Neural progenitor cell (in vitro differentiated cells): ENCODE data around the gene TRMT1. TPM values are rescaled to one million over a fixed set of nuclear protein-coding genes. Genes with fewer than 3 reads are reported as not detected.

Source experiments
- DNase-seq: peaks from one replicate; pipeline ENCODE4 v3.0.0-alpha.2; 2016; ENCODE audit warnings: low spot score
- H2AFZ ChIP-seq: fragments of 200-600 bp; sonication (generic); replicated peaks from 2 replicates; pipeline ENCODE4 v1.6.1; 2016; ENCODE audit warnings: antibody characterized with exemption
- H3F3A ChIP-seq: fragments of 200-600 bp; sonication (generic); 2 replicates; pipeline ENCODE4 v1.6.1; 2016; ENCODE audit warnings: antibody characterized with exemption, low read depth
- H3K27ac ChIP-seq: fragments of 200-600 bp; sonication (generic); 2 replicates; pipeline ENCODE4 v1.5.1; 2016; ENCODE audit warnings: mild to moderate bottlenecking
- H3K27me3 ChIP-seq: fragments of 200-600 bp; sonication (generic); 2 replicates; pipeline ENCODE4 v1.6.1; 2016; ENCODE audit warnings: mild to moderate bottlenecking, moderate library complexity
- H3K36me3 ChIP-seq: fragments of 200-600 bp; sonication (generic); 2 replicates; pipeline ENCODE4 v1.5.1; 2016
- H3K4me1 ChIP-seq: fragments of 200-600 bp; sonication (generic); 2 replicates; pipeline ENCODE4 v1.6.1; 2016; ENCODE audit warnings: mixed run types
- H3K4me2 ChIP-seq: fragments of 200-600 bp; sonication (generic); 2 replicates; pipeline ENCODE4 v1.6.1; 2016
- H3K4me3 ChIP-seq: fragments of 200-600 bp; sonication (generic); 2 replicates; pipeline ENCODE4 v1.5.1; 2016
- H3K79me2 ChIP-seq: fragments of 200-600 bp; sonication (generic); 2 replicates; pipeline ENCODE4 v1.6.1; 2016; ENCODE audit warnings: low read depth
- H3K9ac ChIP-seq: fragments of 200-600 bp; sonication (generic); 2 replicates; pipeline ENCODE4 v1.6.1; 2016
- H3K9me3 ChIP-seq: fragments of 200-600 bp; sonication (generic); 2 replicates; pipeline ENCODE4 v1.5.1; 2016; ENCODE audit warnings: low read depth
- H4K20me1 ChIP-seq: fragments of 200-600 bp; sonication (generic); 2 replicates; pipeline ENCODE4 v1.6.1; 2016; ENCODE audit warnings: low read depth
- H3K27ac Mint-ChIP-seq: 3 replicates; pipeline ENCODE4 v1.8.0; 2021; ENCODE audit warnings: mixed read lengths
- H3K27me3 Mint-ChIP-seq: 2 replicates; pipeline ENCODE4 v1.8.0; 2022; ENCODE audit warnings: low read depth, mild to moderate bottlenecking, inconsistent platforms, moderate library complexity, mixed read lengths; ENCODE audit not compliant: insufficient read depth
- H3K36me3 Mint-ChIP-seq: 3 replicates; pipeline ENCODE4 v1.8.0; 2021; ENCODE audit warnings: mixed read lengths
- H3K4me1 Mint-ChIP-seq: 3 replicates; pipeline ENCODE4 v1.8.0; 2021; ENCODE audit warnings: mixed read lengths
- H3K4me3 Mint-ChIP-seq: 3 replicates; pipeline ENCODE4 v1.8.0; 2021; ENCODE audit warnings: mild to moderate bottlenecking, moderate library complexity, mixed read lengths
- H3K9me3 Mint-ChIP-seq: 3 replicates; pipeline ENCODE4 v1.8.0; 2020; ENCODE audit warnings: mixed read lengths
- EZH2 ChIP-seq: fragments of 200-600 bp; sonication (generic); IDR thresholded peaks from 2 replicates; pipeline ENCODE4 v1.6.1; 2017; ENCODE audit warnings: antibody characterized with exemption, mild to moderate bottlenecking, moderate library complexity
- EZH2phosphoT487 ChIP-seq: fragments of 200-600 bp; sonication (generic); IDR thresholded peaks from 2 replicates; pipeline ENCODE4 v1.6.1; 2017; ENCODE audit warnings: antibody characterized with exemption
- total RNA-seq: library from RNA; depleted of rRNA; stranded (reverse); fragments of >200 nt; gene quantifications from 2 replicates; pipeline ENCODE4 v1.2.3, GENCODE V29; 2015; ENCODE audit warnings: low replicate concordance
- TF ChIP-seq, protein P1 (sequence below): fragments of 200-600 bp; sonication (generic); IDR thresholded peaks from 2 replicates; pipeline ENCODE4 v1.5.1; 2017; ENCODE audit warnings: antibody characterized with exemption, mild to moderate bottlenecking

The TRMT1 gene
- total RNA-seq, 1 donor from 2014 or later = 30.2 TPM

DNA sequence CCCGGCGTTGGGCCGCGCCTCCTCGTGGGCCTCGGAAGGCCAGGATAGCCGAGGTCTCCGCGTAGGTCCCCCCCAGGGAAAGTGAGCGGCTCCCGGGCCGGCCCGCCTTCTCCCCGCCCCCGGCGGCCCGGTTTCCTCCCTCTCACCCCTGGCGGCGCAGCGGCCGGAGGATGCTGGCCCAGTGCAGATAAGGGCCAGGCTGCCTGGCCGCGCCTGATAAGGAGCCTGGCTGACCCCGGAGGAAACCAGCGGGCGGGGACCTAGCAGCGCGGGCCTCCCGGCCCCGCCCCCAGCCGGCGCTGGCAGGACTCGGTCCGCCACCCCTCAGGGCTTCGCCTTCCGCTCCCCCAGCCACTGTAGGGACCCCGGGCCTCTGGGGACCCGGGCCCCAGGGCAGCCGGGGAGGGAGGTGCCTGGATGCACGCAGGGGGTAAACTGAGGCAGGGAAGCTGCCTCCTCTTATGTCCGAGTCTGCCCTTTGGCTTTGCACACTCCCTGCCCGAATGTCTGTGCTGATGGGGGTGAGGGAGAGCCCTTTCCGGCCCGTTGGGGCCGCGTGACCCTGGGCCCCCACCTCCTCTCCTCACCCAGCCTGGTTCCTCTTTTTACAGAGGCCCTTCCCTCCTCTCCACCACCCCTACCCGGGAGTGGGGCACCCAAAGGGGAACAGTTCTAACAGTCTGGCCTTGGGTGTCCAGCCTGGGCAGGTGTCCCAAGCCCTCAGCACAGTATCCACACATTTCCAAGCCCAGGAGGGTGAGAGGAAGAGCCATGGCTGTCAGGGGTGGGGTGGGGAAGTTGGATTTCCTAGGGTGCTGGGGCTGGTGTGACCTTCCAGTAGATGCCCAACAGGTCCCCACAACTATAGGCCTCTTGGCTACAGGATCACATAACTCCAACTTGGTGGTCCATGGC lies 13.6 kb downstream of the TRMT1 start, which contains the start of gene LYL1:
TSS of gene LYL1 (minus strand) at position 193 of the 915 bp plus-strand sequence. CDS start 1,687 bp downstream, outside the sequence.
- H3K36me3 ChIP-seq = no peaks in the 10 kb centered on the region
- no peaks in the 10 kb centered on the region for H3K9me3 ChIP-seq
- peak; percentile 83 for DNase-seq
- H3K27ac Mint-ChIP-seq = no peak within 1 kb of the TSS
- H3K27me3 Mint-ChIP-seq = peaks cover 32% of the 10 kb centered on the region
- TF ChIP-seq EZH2phosphoT487 = peak; percentile 20
- peak; percentile 54 for TF ChIP-seq EZH2
- TF ChIP-seq, protein P1, sequence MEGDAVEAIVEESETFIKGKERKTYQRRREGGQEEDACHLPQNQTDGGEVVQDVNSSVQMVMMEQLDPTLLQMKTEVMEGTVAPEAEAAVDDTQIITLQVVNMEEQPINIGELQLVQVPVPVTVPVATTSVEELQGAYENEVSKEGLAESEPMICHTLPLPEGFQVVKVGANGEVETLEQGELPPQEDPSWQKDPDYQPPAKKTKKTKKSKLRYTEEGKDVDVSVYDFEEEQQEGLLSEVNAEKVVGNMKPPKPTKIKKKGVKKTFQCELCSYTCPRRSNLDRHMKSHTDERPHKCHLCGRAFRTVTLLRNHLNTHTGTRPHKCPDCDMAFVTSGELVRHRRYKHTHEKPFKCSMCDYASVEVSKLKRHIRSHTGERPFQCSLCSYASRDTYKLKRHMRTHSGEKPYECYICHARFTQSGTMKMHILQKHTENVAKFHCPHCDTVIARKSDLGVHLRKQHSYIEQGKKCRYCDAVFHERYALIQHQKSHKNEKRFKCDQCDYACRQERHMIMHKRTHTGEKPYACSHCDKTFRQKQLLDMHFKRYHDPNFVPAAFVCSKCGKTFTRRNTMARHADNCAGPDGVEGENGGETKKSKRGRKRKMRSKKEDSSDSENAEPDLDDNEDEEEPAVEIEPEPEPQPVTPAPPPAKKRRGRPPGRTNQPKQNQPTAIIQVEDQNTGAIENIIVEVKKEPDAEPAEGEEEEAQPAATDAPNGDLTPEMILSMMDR = no peak
- H3K27me3 ChIP-seq = peaks cover 54% of the 10 kb centered on the region
- no peak within 1 kb of the TSS for H3K27ac ChIP-seq
- no peak within 1 kb of the TSS for H3K9ac ChIP-seq
- no peaks in the 10 kb centered on the region for H3K79me2 ChIP-seq
- peaks cover 3% of the 10 kb centered on the region for H3K9me3 Mint-ChIP-seq
- peaks cover 6% of the 10 kb centered on the region for H3K4me1 Mint-ChIP-seq
- peaks cover 26% of the 10 kb centered on the region for H3F3A ChIP-seq
- H2AFZ ChIP-seq = peak within 1 kb of the TSS; percentile 90
- H3K4me3 ChIP-seq = peak within 1 kb of the TSS; percentile 34
- peak within 1 kb of the TSS; percentile 38 for H3K4me3 Mint-ChIP-seq
- peak within 1 kb of the TSS; percentile 67 for H3K4me2 ChIP-seq
- peaks cover 3% of the 10 kb centered on the region for H3K4me1 ChIP-seq
- H4K20me1 ChIP-seq = peaks cover 39% of the 10 kb centered on the region
- H3K36me3 Mint-ChIP-seq = peaks cover 4% of the 10 kb centered on the region

DNA sequence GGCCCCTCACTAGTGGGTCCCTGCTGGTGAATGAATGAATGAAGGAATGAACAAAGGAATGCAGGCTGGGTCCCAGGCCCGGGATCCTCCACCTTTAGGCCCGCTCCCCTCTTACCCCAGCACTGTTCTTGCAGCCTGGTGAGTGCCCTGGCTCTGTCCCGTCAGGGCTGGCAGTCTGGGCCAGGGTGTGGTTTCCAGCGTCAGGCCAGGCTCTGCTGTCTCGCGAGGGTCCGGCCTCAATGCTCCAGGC lies 14.2 kb downstream of the TRMT1 start:
- H2AFZ ChIP-seq = peak overlapping the region; percentile 90

DNA sequence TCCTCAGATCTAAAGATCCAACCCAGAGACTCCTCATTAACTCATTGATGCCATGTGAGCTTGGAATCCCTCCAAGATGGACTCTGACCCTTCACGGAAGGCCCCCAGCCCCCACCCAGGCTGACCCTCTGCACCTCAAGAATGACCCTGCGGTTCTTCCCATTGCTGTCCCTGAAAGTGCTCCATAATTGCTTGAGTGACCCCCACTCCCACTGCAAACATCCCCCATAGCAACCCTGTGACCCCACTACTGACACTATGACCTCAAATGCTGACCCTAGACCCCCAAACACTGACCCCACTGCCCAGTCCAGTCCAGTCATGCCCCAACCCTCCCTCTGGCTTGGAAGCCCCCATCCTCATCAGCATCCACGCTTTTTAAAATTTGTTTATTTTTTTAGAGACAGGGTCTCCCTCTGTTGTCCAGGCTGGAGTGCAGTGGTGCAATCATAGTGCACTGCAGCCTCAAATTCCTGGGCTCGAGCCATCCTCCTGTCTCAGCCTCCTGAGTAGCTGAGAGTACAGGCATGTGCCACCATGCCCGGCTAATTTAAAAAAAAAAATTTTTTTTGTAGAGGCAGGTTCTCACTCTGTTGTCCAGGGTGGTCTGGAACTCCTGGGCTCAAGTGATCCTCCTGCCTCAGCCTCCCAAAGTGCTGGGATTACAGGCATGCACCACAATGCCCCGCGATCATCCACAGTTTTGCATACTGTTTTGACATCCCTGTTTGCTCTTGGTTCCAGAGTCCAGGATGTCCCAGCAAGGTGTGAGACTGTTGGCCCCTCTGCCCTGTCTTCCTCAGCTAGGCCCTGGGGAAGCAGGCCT lies 14.7 kb downstream of the TRMT1 start:
- H3K9me3 Mint-ChIP-seq = peaks cover 3% of the 10 kb centered on the region
- H3K27ac Mint-ChIP-seq = no peak overlapping the region
- peaks cover 41% of the 10 kb centered on the region for H3K27me3 Mint-ChIP-seq
- Histone ChIP-seq H3K4me2 (peak overlapping the region; percentile 67), H3K27me3 (peaks cover 65% of the 10 kb centered on the region), H3K79me2 (no peaks in the 10 kb centered on the region), H3F3A (peaks cover 33% of the 10 kb centered on the region), H3K27ac (no peak overlapping the region), H3K9me3 (no peaks in the 10 kb centered on the region), H3K4me3 (no peak overlapping the region), H3K36me3 (no peaks in the 10 kb centered on the region), H2AFZ (no peak overlapping the region), H3K4me1 (peaks cover 6% of the 10 kb centered on the region), H3K9ac (no peak overlapping the region), H4K20me1 (peaks cover 49% of the 10 kb centered on the region)
- TF ChIP-seq, protein P1 = no peak
- TF ChIP-seq EZH2phosphoT487 (no peak), EZH2 (no peak)
- H3K4me1 Mint-ChIP-seq = peaks cover 10% of the 10 kb centered on the region
- no peak for DNase-seq
- no peaks in the 10 kb centered on the region for H3K36me3 Mint-ChIP-seq
- H3K4me3 Mint-ChIP-seq = peak overlapping the region; percentile 38

More for the DNA sequence above, 14.2 kb downstream of the TRMT1 start:
- Mint-ChIP-seq H3K36me3 (peaks cover under 1% of the 10 kb centered on the region), H3K4me1 (peaks cover 6% of the 10 kb centered on the region), H3K27me3 (peaks cover 36% of the 10 kb centered on the region), H3K9me3 (peaks cover 3% of the 10 kb centered on the region), H3K4me3 (no peak overlapping the region), H3K27ac (no peak overlapping the region)
- Histone ChIP-seq H3K4me2 (peak overlapping the region; percentile 67), H3K27ac (no peak overlapping the region), H3K27me3 (peaks cover 60% of the 10 kb centered on the region), H3K9ac (no peak overlapping the region), H3K4me3 (peak overlapping the region; percentile 34), H4K20me1 (peaks cover 44% of the 10 kb centered on the region), H3K4me1 (peaks cover 3% of the 10 kb centered on the region), H3K9me3 (no peaks in the 10 kb centered on the region), H3F3A (peaks cover 28% of the 10 kb centered on the region), H3K79me2 (no peaks in the 10 kb centered on the region), H3K36me3 (no peaks in the 10 kb centered on the region)
- DNase-seq = no peak
- TF ChIP-seq EZH2phosphoT487 (no peak), EZH2 (no peak)
- TF ChIP-seq, protein P1 = no peak
